GM12874 (cell line): ENCODE measurements around the gene GRM4.
A peak's percentile ranks its signal among the peaks of the same experiment; 100 is the strongest.

ENCODE experiments used
- CTCF ChIP-seq: IDR thresholded peaks from 2 replicates; pipeline ENCODE4 v1.5.1; 2011; ENCODE audit warnings: low read depth, mild to moderate bottlenecking, control low read depth, low read length, moderate library complexity; ENCODE audit not compliant: insufficient read depth

Gene GRM4

GRCh38 chr6:34126419-34126818 lies 19.5 kb downstream of the GRM4 start:
- 0 out of 2 replicates have a peak, but pooled peaks have one; percentile 14 for TF ChIP-seq CTCF

GRCh38 chr6:34125939-34126338 lies 19.9 kb downstream of the GRM4 start:
- no peak for TF ChIP-seq CTCF

- no peak for TF ChIP-seq CTCF
Observed at GRCh38 chr6:34120953-34121675, 24.8 kb downstream of the GRM4 start.

GRCh38 chr6:34115915-34116314 lies 30.0 kb downstream of the GRM4 start:
- no peak for TF ChIP-seq CTCF

- no peak for TF ChIP-seq CTCF
Observed at GRCh38 chr6:34115403-34115795, 30.5 kb downstream of the GRM4 start.

GRCh38 chr6:34114695-34115402 lies 31.0 kb downstream of the GRM4 start:
- TF ChIP-seq CTCF, result no peak

- no peak for TF ChIP-seq CTCF
Observed at GRCh38 chr6:34113532-34113931, 32.4 kb downstream of the GRM4 start.
